ENCODE measurements around the gene WDR11.

WDR11 gene

GRCh38 chr10:120940299-120940900 lies 89.2 kb downstream of the WDR11 start:
- H3K9ac ChIP-seq (ENCODE audit: insufficient read length, low read depth): no peak overlapping the region
- no peaks in the 10 kb centered on the region for H3K4me1 ChIP-seq (ENCODE audit: insufficient read depth, insufficient read length)
- H3K9me3 ChIP-seq (ENCODE audit: insufficient read depth, low read length): no peaks in the 10 kb centered on the region
- no peak for TF ChIP-seq YY1 (IDR thresholded peaks at IDR 0.05; ENCODE audit: insufficient read depth, insufficient read length)
- no peak for TF ChIP-seq ZNF274 (IDR thresholded peaks at IDR 0.05; ENCODE audit: low read depth, low read length)
- no peak for TF ChIP-seq SUZ12 (IDR thresholded peaks at IDR 0.05; ENCODE audit: extremely low read depth, insufficient read depth, insufficient read length)
- no peak overlapping the region for H3K4me3 ChIP-seq (ENCODE audit: insufficient read length, low read depth)
- H3K36me3 ChIP-seq (ENCODE audit: insufficient read depth, insufficient read length, low read length): no peaks in the 10 kb centered on the region
- DNase-seq (ENCODE audit: low read depth, low spot score): no peak
- H3K27me3 ChIP-seq (ENCODE audit: insufficient read depth, insufficient read length): no peaks in the 10 kb centered on the region

GRCh38 chr10:120941501-120941900 lies 90.3 kb downstream of the WDR11 start:
- no peak for DNase-seq (ENCODE audit: low read depth, low spot score)
- no peaks in the 10 kb centered on the region for H3K9me3 ChIP-seq (ENCODE audit: insufficient read depth, low read length)
- H3K4me3 ChIP-seq (ENCODE audit: insufficient read length, low read depth): no peak overlapping the region
- no peaks in the 10 kb centered on the region for H3K36me3 ChIP-seq (ENCODE audit: insufficient read depth, insufficient read length, low read length)
- H3K9ac ChIP-seq (ENCODE audit: insufficient read length, low read depth): no peak overlapping the region
- TF ChIP-seq YY1 (IDR thresholded peaks at IDR 0.05; ENCODE audit: insufficient read depth, insufficient read length) (no peak), SUZ12 (IDR thresholded peaks at IDR 0.05; ENCODE audit: extremely low read depth, insufficient read depth, insufficient read length) (no peak), ZNF274 (IDR thresholded peaks at IDR 0.05; ENCODE audit: low read depth, low read length) (no peak)
- no peaks in the 10 kb centered on the region for H3K27me3 ChIP-seq (ENCODE audit: insufficient read depth, insufficient read length)
- H3K4me1 ChIP-seq (ENCODE audit: insufficient read depth, insufficient read length): no peaks in the 10 kb centered on the region

GRCh38 chr10:120942806-120943413 lies 91.7 kb downstream of the WDR11 start:
- Histone ChIP-seq H3K36me3 (ENCODE audit: insufficient read depth, insufficient read length, low read length) (no peaks in the 10 kb centered on the region), H3K4me3 (ENCODE audit: insufficient read length, low read depth) (no peak overlapping the region), H3K9ac (ENCODE audit: insufficient read length, low read depth) (no peak overlapping the region), H3K27me3 (ENCODE audit: insufficient read depth, insufficient read length) (no peaks in the 10 kb centered on the region), H3K4me1 (ENCODE audit: insufficient read depth, insufficient read length) (no peaks in the 10 kb centered on the region), H3K9me3 (ENCODE audit: insufficient read depth, low read length) (no peaks in the 10 kb centered on the region)
- peak; percentile 63 for DNase-seq (ENCODE audit: low read depth, low spot score)
- TF ChIP-seq YY1 (IDR thresholded peaks at IDR 0.05; ENCODE audit: insufficient read depth, insufficient read length) (no peak), SUZ12 (IDR thresholded peaks at IDR 0.05; ENCODE audit: extremely low read depth, insufficient read depth, insufficient read length) (no peak), ZNF274 (IDR thresholded peaks at IDR 0.05; ENCODE audit: low read depth, low read length) (no peak)

DNA sequence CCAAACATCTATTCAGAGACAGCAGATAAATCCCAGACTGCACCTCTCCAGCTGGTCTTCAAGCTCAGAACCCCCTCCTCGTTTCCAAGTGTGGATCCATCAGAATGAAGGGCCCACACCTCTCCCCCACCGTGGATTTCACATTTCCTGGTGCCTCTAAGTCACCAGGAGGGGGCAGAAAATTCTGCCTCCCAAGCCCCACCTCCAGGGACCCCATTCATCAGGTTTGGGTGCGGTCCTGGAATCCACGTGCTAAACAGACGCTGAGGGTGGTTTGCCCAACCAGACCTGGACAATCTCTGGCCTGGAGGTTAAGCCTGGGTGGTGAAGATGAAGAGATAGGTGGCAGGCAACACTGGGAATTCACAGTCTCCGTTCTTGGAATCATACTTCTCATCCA lies 92.4 kb downstream of the WDR11 start:
- Histone ChIP-seq H3K27me3 (ENCODE audit: insufficient read depth, insufficient read length) (no peaks in the 10 kb centered on the region), H3K4me1 (ENCODE audit: insufficient read depth, insufficient read length) (no peaks in the 10 kb centered on the region), H3K9ac (ENCODE audit: insufficient read length, low read depth) (no peak overlapping the region), H3K36me3 (ENCODE audit: insufficient read depth, insufficient read length, low read length) (no peaks in the 10 kb centered on the region), H3K4me3 (ENCODE audit: insufficient read length, low read depth) (no peak overlapping the region), H3K9me3 (ENCODE audit: insufficient read depth, low read length) (no peaks in the 10 kb centered on the region)
- TF ChIP-seq ZNF274 (IDR thresholded peaks at IDR 0.05; ENCODE audit: low read depth, low read length): no peak
- no peak for DNase-seq (ENCODE audit: low read depth, low spot score)

DNA sequence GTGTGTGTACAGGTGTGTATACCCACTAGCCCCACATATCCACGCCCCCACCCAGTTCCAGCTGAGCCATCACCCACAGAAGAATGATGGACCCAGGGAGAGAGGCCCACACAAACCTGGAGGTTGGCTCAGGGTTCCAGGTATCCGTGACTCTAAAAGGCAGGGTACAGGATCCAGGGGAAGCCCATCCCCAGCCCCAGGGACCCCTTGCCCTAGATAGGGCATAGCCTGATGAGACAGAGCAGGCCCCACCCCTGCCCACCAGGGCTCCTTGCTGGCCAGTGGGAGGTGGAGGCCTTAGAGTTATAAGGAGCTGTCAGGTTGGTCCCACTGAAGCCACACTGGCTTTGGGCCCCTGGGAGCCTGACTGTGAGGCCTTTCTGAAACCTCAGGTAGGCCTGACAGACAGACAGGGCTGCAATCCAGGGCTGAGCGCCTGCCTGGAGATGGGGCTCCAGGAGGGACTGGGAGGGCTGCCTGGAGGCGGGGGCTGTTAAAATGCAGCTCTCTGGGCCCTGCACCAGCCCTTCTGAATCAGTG lies 93.5 kb downstream of the WDR11 start:
- DNase-seq (ENCODE audit: low read depth, low spot score): no peak
- TF ChIP-seq YY1 (IDR thresholded peaks at IDR 0.05; ENCODE audit: insufficient read depth, insufficient read length): no peak
- no peak for TF ChIP-seq SUZ12 (IDR thresholded peaks at IDR 0.05; ENCODE audit: extremely low read depth, insufficient read depth, insufficient read length)
- TF ChIP-seq ZNF274 (IDR thresholded peaks at IDR 0.05; ENCODE audit: low read depth, low read length): no peak
- H3K27me3 ChIP-seq (ENCODE audit: insufficient read depth, insufficient read length): peaks cover 7% of the 10 kb centered on the region
- peaks cover 2% of the 10 kb centered on the region for H3K4me1 ChIP-seq (ENCODE audit: insufficient read depth, insufficient read length)
- no peaks in the 10 kb centered on the region for H3K9me3 ChIP-seq (ENCODE audit: insufficient read depth, low read length)
- H3K4me3 ChIP-seq (ENCODE audit: insufficient read length, low read depth): no peak overlapping the region
- H3K9ac ChIP-seq (ENCODE audit: insufficient read length, low read depth): no peak overlapping the region
- H3K36me3 ChIP-seq (ENCODE audit: insufficient read depth, insufficient read length, low read length): no peaks in the 10 kb centered on the region

DNA sequence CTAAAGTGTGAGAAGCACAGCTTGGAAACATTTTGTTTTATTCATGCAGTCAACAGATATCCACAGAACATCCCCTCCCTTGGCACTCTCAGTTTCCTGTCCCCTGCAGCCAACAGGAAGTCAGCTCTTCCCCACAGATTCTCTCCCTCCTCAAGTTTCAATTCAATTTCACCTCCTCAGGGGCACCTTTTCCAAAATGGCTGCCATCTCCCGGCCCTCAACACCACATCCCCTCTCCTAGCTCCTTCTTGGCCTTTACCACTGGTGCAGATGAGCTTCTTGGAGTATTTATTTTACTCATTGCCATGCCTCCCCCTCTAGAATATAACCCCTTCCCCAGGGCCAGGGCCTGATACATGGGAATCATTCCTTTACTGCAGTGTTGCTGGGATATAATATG lies 94.0 kb downstream of the WDR11 start:
- no peaks in the 10 kb centered on the region for H3K36me3 ChIP-seq (ENCODE audit: insufficient read depth, insufficient read length, low read length)
- peaks cover 13% of the 10 kb centered on the region for H3K27me3 ChIP-seq (ENCODE audit: insufficient read depth, insufficient read length)
- peaks cover 2% of the 10 kb centered on the region for H3K4me1 ChIP-seq (ENCODE audit: insufficient read depth, insufficient read length)
- TF ChIP-seq YY1 (IDR thresholded peaks at IDR 0.05; ENCODE audit: insufficient read depth, insufficient read length) (no peak), ZNF274 (IDR thresholded peaks at IDR 0.05; ENCODE audit: low read depth, low read length) (no peak), SUZ12 (IDR thresholded peaks at IDR 0.05; ENCODE audit: extremely low read depth, insufficient read depth, insufficient read length) (no peak)
- no peak overlapping the region for H3K9ac ChIP-seq (ENCODE audit: insufficient read length, low read depth)
- DNase-seq (ENCODE audit: low read depth, low spot score): no peak
- no peak overlapping the region for H3K4me3 ChIP-seq (ENCODE audit: insufficient read length, low read depth)
- H3K9me3 ChIP-seq (ENCODE audit: insufficient read depth, low read length): no peaks in the 10 kb centered on the region

DNA sequence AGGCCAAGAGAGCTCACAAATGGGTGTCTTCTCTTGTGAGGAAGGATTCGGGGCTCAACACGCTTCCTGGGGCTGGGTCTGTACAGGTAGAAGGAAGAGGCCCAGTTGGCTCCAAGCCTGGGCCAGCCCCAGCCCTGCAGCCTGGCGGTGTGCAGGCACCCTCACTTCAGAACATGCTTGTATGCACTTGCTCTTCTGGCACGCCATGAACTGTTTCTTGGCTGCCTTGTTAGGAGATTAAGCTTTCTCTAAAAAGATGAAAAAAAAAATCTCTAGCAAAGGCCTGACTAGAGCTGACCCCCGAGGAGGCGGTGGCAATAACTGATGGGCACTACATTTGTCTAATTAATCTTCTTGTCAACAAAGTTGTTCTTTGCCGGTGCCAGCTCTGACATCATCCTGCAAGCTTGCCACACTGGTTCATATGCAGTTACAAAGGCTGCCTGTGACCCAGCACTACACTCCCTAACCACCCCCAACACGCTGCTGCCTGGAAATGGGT lies 94.7 kb downstream of the WDR11 start:
- Histone ChIP-seq H3K36me3 (ENCODE audit: insufficient read depth, insufficient read length, low read length) (no peaks in the 10 kb centered on the region), H3K9ac (ENCODE audit: insufficient read length, low read depth) (no peak overlapping the region), H3K4me3 (ENCODE audit: insufficient read length, low read depth) (no peak overlapping the region), H3K4me1 (ENCODE audit: insufficient read depth, insufficient read length) (peaks cover 2% of the 10 kb centered on the region), H3K9me3 (ENCODE audit: insufficient read depth, low read length) (no peaks in the 10 kb centered on the region), H3K27me3 (ENCODE audit: insufficient read depth, insufficient read length) (peaks cover 19% of the 10 kb centered on the region)
- no peak for DNase-seq (ENCODE audit: low read depth, low spot score)
- no peak for TF ChIP-seq ZNF274 (IDR thresholded peaks at IDR 0.05; ENCODE audit: low read depth, low read length)

All from NT2/D1 (cell line).